GM12872 (cell line): ENCODE measurements around the gene KCNC4.

ENCODE experiments used
- TF ChIP-seq, protein P1 (sequence below): IDR thresholded peaks from 3 replicates; pipeline ENCODE4 v1.5.1; 2011; ENCODE audit warnings: low read depth, mild to moderate bottlenecking, low read length, moderate library complexity; ENCODE audit not compliant: insufficient read depth

KCNC4 gene

DNA sequence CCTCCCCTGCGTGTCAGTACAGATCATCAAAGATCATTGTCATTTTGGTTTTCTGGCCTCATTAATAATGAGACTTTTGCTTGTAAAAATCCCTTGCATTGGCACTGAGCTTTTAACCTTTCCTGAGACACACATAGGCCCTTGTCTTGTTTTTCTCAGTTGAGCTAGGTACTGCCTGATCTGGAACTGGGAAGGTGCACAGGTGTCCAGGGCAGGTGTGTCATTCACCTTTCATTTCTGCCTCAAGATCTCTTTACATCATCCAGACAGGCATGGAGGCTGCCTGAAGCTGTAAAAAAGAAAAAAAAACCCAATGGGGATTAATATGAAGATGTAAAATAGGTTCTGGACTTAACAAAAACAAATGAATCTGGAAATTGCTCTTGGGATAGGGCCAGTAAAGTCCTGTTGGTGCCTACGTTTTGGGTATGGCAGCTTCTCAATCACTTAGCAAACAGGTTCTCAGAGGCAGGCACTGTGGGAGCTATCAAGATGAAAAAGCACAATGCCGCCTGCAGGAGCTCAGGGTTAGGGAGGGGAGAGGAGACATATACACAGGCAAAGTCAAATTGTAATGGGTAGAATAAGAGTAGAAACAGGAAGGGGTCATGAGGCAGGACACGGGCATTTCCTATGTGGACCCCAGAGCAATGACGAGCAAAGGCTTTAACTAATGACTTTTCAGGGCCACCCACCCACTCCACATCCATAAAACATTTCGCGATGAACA lies 1.0 kb upstream of the KCNC4 start:
- TF ChIP-seq, protein P1, sequence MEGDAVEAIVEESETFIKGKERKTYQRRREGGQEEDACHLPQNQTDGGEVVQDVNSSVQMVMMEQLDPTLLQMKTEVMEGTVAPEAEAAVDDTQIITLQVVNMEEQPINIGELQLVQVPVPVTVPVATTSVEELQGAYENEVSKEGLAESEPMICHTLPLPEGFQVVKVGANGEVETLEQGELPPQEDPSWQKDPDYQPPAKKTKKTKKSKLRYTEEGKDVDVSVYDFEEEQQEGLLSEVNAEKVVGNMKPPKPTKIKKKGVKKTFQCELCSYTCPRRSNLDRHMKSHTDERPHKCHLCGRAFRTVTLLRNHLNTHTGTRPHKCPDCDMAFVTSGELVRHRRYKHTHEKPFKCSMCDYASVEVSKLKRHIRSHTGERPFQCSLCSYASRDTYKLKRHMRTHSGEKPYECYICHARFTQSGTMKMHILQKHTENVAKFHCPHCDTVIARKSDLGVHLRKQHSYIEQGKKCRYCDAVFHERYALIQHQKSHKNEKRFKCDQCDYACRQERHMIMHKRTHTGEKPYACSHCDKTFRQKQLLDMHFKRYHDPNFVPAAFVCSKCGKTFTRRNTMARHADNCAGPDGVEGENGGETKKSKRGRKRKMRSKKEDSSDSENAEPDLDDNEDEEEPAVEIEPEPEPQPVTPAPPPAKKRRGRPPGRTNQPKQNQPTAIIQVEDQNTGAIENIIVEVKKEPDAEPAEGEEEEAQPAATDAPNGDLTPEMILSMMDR, result no peak

- TF ChIP-seq, protein P1, result no peak
Measured at GRCh38 chr1:110210604-110211495, 736 bp downstream of the KCNC4 start.

GRCh38 chr1:110211496-110212168 lies 1.5 kb downstream of the KCNC4 start:
- TF ChIP-seq, protein P1, result 0 out of 3 replicates have a peak, but pooled peaks have one; percentile 5

GRCh38 chr1:110212169-110213142 lies 2.3 kb downstream of the KCNC4 start:
- TF ChIP-seq, protein P1, result no peak

GRCh38 chr1:110213143-110213540 lies 3.0 kb downstream of the KCNC4 start:
- TF ChIP-seq, protein P1, result no peak

GRCh38 chr1:110214454-110215404 lies 4.6 kb downstream of the KCNC4 start:
- TF ChIP-seq, protein P1, result no peak
